Urinary bladder (tissue), 4 donors: ENCODE data around the gene UCHL3. TPM values are rescaled to one million over a fixed set of nuclear protein-coding genes. Genes with fewer than 3 reads are reported as not detected.

Source experiments
- DNase-seq: peaks from one replicate; pipeline ENCODE4 v3.0.0-alpha.2; 2015; ENCODE audit errors: extremely low spot score
- H3K27ac ChIP-seq: one replicate; pipeline ENCODE4 v1.5.1; 2013; ENCODE audit warnings: low read depth, mild to moderate bottlenecking, moderate library complexity
- H3K36me3 ChIP-seq: one replicate; pipeline ENCODE4 v1.6.1; 2013; ENCODE audit warnings: mild to moderate bottlenecking, moderate library complexity; ENCODE audit not compliant: insufficient read depth
- H3K4me1 ChIP-seq: one replicate; pipeline ENCODE4 v1.6.1; 2013; ENCODE audit warnings: mild to moderate bottlenecking, moderate library complexity; ENCODE audit not compliant: insufficient read depth
- H3K4me3 ChIP-seq: one replicate; pipeline ENCODE4 v1.5.1; 2013; ENCODE audit warnings: low read depth, low read length
- WGBS: extraction: QIAGEN DNeasy Blood & Tissue Kit; methylation state at CpG from one replicate; pipeline ENCODE4 v1.1.7; 2013; 5-methylcytosine and 5-hydroxymethylcytosine counted together
- polyA plus RNA-seq: library from polyadenylated mRNA; stranded (reverse); fragments of 200-250 nt; gene quantifications from one replicate; pipeline ENCODE4 v1.2.3, GENCODE V29; 2013
- total RNA-seq: library from RNA; depleted of rRNA; stranded (reverse); fragments of >200 nt; gene quantifications from one replicate; pipeline ENCODE4 v1.2.3, GENCODE V29; 2014
- donor health status: healthy with polysubstance abuse.
- donor health status: healthy.

The UCHL3 gene
- total and polyA plus RNA-seq, 2 donors = 25.7 to 37.2 TPM

GRCh38 chr13:75618308-75618707 is 68.7 kb downstream of the UCHL3 start:
- no peak overlapping the region for H3K4me3 ChIP-seq
- no peaks in the 10 kb centered on the region for H3K36me3 ChIP-seq
- no peak for DNase-seq
- no peaks in the 10 kb centered on the region for H3K4me1 ChIP-seq
- WGBS = 0% methylated on average over 1 of the region's 1 CpG
- no peak overlapping the region for H3K27ac ChIP-seq

GRCh38 chr13:75620020-75620419 is 70.4 kb downstream of the UCHL3 start:
- DNase-seq = no peak
- WGBS = 62% methylated on average over 1 of the region's 1 CpG
- Histone ChIP-seq H3K4me1 (no peaks in the 10 kb centered on the region), H3K36me3 (no peaks in the 10 kb centered on the region), H3K4me3 (no peak overlapping the region), H3K27ac (no peak overlapping the region)

GRCh38 chr13:75621147-75621546 is 71.6 kb downstream of the UCHL3 start:
- H3K27ac ChIP-seq = no peak overlapping the region
- 43% methylated on average over 2 of the region's 2 CpGs for WGBS
- H3K4me3 ChIP-seq = no peak overlapping the region
- no peaks in the 10 kb centered on the region for H3K4me1 ChIP-seq
- no peaks in the 10 kb centered on the region for H3K36me3 ChIP-seq
- no peak for DNase-seq

- no peaks in the 10 kb centered on the region for H3K4me1 ChIP-seq
- WGBS = 89% methylated on average over 4 of the region's 4 CpGs
- no peak for DNase-seq
Measured at GRCh38 chr13:75628801-75629200, 79.2 kb downstream of the UCHL3 start.

GRCh38 chr13:75633285-75633684 is 83.7 kb downstream of the UCHL3 start:
- H3K4me3 ChIP-seq = no peak overlapping the region
- no peak for DNase-seq
- no peaks in the 10 kb centered on the region for H3K4me1 ChIP-seq
- H3K27ac ChIP-seq = no peak overlapping the region
- H3K36me3 ChIP-seq = no peaks in the 10 kb centered on the region
- 16% methylated on average over 2 of the region's 2 CpGs for WGBS

More at GRCh38 chr13:75628801-75629200, 79.2 kb downstream of the UCHL3 start:
- Histone ChIP-seq H3K36me3 (no peaks in the 10 kb centered on the region), H3K27ac (no peak overlapping the region), H3K4me3 (no peak overlapping the region)

GRCh38 chr13:75635101-75635827 is 85.7 kb downstream of the UCHL3 start:
- 22% methylated on average over 49 of the region's 49 CpGs for WGBS
- H3K4me1 ChIP-seq = no peaks in the 10 kb centered on the region
- H3K4me3 ChIP-seq = peak overlapping the region; percentile 76
- H3K27ac ChIP-seq = peak overlapping the region; percentile 31
- no peaks in the 10 kb centered on the region for H3K36me3 ChIP-seq
- no peak for DNase-seq

GRCh38 chr13:75635828-75636435 is 86.3 kb downstream of the UCHL3 start, which contains the start of gene LMO7:
Gene LMO7, plus strand, starts transcription at chr13:75636330. Its CDS starts 328 bp downstream, at chr13:75636658.
- WGBS = under 1% methylated on average over 76 of the region's 76 CpGs
- no peaks in the 10 kb centered on the region for H3K4me1 ChIP-seq
- no peak for DNase-seq

GRCh38 chr13:75636436-75637180 is 87.0 kb downstream of the UCHL3 start:
- Histone ChIP-seq H3K36me3 (no peaks in the 10 kb centered on the region), H3K4me1 (no peaks in the 10 kb centered on the region), H3K27ac (no peak overlapping the region), H3K4me3 (peak overlapping the region; percentile 76)
- DNase-seq = no peak
- WGBS = under 1% methylated on average over 58 of the region's 58 CpGs

More at GRCh38 chr13:75635828-75636435, 86.3 kb downstream of the UCHL3 start, which contains the start of gene LMO7:
- Histone ChIP-seq H3K4me3 (peak within 1 kb of the TSS; percentile 76), H3K36me3 (no peaks in the 10 kb centered on the region), H3K27ac (peak within 1 kb of the TSS; percentile 31)

- no peak overlapping the region for H3K27ac ChIP-seq
- H3K4me3 ChIP-seq = peak overlapping the region; percentile 76
- DNase-seq = no peak
- H3K4me1 ChIP-seq = no peaks in the 10 kb centered on the region
- no peaks in the 10 kb centered on the region for H3K36me3 ChIP-seq
- 26% methylated on average over 17 of the region's 17 CpGs for WGBS
Measured at GRCh38 chr13:75637181-75637750, 87.7 kb downstream of the UCHL3 start.

- no peak for DNase-seq
- no peak overlapping the region for H3K4me3 ChIP-seq
- no peaks in the 10 kb centered on the region for H3K36me3 ChIP-seq
- H3K4me1 ChIP-seq = no peaks in the 10 kb centered on the region
- WGBS = 99% methylated on average over 2 of the region's 2 CpGs
- no peak overlapping the region for H3K27ac ChIP-seq
Measured at GRCh38 chr13:75639454-75639853, 89.9 kb downstream of the UCHL3 start.

GRCh38 chr13:75641026-75641425 is 91.4 kb downstream of the UCHL3 start:
- no peak overlapping the region for H3K27ac ChIP-seq
- 95% methylated on average over 6 of the region's 6 CpGs for WGBS
- DNase-seq = no peak
- H3K36me3 ChIP-seq = no peaks in the 10 kb centered on the region
- H3K4me3 ChIP-seq = no peak overlapping the region
- H3K4me1 ChIP-seq = no peaks in the 10 kb centered on the region

- DNase-seq = no peak
- 80% methylated on average over 1 of the region's 1 CpG for WGBS
- H3K36me3 ChIP-seq = no peaks in the 10 kb centered on the region
- no peak overlapping the region for H3K27ac ChIP-seq
- no peaks in the 10 kb centered on the region for H3K4me1 ChIP-seq
- no peak overlapping the region for H3K4me3 ChIP-seq
Measured at GRCh38 chr13:75643182-75643581, 93.6 kb downstream of the UCHL3 start.

GRCh38 chr13:75643693-75644092 is 94.1 kb downstream of the UCHL3 start:
- Histone ChIP-seq H3K36me3 (no peaks in the 10 kb centered on the region), H3K27ac (no peak overlapping the region), H3K4me1 (no peaks in the 10 kb centered on the region), H3K4me3 (no peak overlapping the region)
- DNase-seq = no peak
